ENCODE measurements around the gene ALDH1L1. TPM values are rescaled to one million over a fixed set of nuclear protein-coding genes. Genes with fewer than 3 reads are reported as not detected.
A peak's percentile ranks its signal among the peaks of the same experiment; 100 is the strongest.

ALDH1L1 gene
- total RNA-seq, 1 experiment from 2014 or later, result 0.41 TPM

GRCh38 chr3:126130981-126131745 lies 49.2 kb downstream of the ALDH1L1 start:
- Mint-ChIP-seq H3K4me1 (ENCODE audit: low read depth, unreplicated experiment) (no peaks in the 10 kb centered on the region), H3K36me3 (ENCODE audit: insufficient read depth, unreplicated experiment) (no peaks in the 10 kb centered on the region), H3K4me3 (ENCODE audit: unreplicated experiment) (no peak overlapping the region), H3K27ac (ENCODE audit: unreplicated experiment) (no peak overlapping the region), H3K9me3 (ENCODE audit: unreplicated experiment) (no peaks in the 10 kb centered on the region), H3K27me3 (ENCODE audit: insufficient read depth, unreplicated experiment) (peaks cover 3% of the 10 kb centered on the region)
- DNase-seq, result peak in 1 of 2 experiments; percentile 25
- no peak for TF ChIP-seq CTCF (IDR thresholded peaks at IDR 0.05; ENCODE audit: insufficient read depth in 1 of 2, low read depth in 1 of 2, low read length in 1 of 2, severe bottlenecking in 1 of 2, unreplicated experiment in 1 of 2)
- H3K4me1 ChIP-seq, result no peaks in the 10 kb centered on the region
- H3K36me3 ChIP-seq (ENCODE audit: control insufficient read depth, insufficient read depth, low read length), result no peaks in the 10 kb centered on the region
- intact Hi-C loops (cut with micrococcal nuclease; ENCODE audit: unreplicated experiment), result loop anchor here (10.0 kb wide), 1 partner anchor 84 kb away; no protein-coding TSS in a partner anchor
- BruUV-seq (replicated peaks), result no TSS peak
- no peaks in the 10 kb centered on the region for H3K9me3 ChIP-seq
- no peak overlapping the region for H3K4me3 ChIP-seq (ENCODE audit: low read depth, low read length)
- CTCF ChIA-PET, result no interaction called here
- H3K27me3 ChIP-seq (replicated peaks; ENCODE audit: control insufficient read depth, insufficient read depth, low read length), result no peaks in the 10 kb centered on the region
- POLR2A ChIA-PET, result no interaction called here

GRCh38 chr3:126130081-126130855 lies 50.1 kb downstream of the ALDH1L1 start:
- H3K4me1 Mint-ChIP-seq (ENCODE audit: low read depth, unreplicated experiment), result no peaks in the 10 kb centered on the region
- no peaks in the 10 kb centered on the region for H3K27me3 ChIP-seq (replicated peaks; ENCODE audit: control insufficient read depth, insufficient read depth, low read length)
- no peak overlapping the region for H3K27ac Mint-ChIP-seq (ENCODE audit: unreplicated experiment)
- H3K36me3 Mint-ChIP-seq (ENCODE audit: insufficient read depth, unreplicated experiment), result no peaks in the 10 kb centered on the region
- intact Hi-C loops (cut with micrococcal nuclease; ENCODE audit: unreplicated experiment), result loop anchor here (10.0 kb wide), 1 partner anchor 85 kb away; no protein-coding TSS in a partner anchor
- H3K4me3 ChIP-seq (ENCODE audit: low read depth, low read length), result no peak overlapping the region
- ChIA-PET POLR2A (no interaction called here), CTCF (no interaction called here)
- TF ChIP-seq CTCF (IDR thresholded peaks at IDR 0.05; ENCODE audit: insufficient read depth in 1 of 2, low read depth in 1 of 2, low read length in 1 of 2, severe bottlenecking in 1 of 2, unreplicated experiment in 1 of 2), result no peak
- peaks cover 3% of the 10 kb centered on the region for H3K27me3 Mint-ChIP-seq (ENCODE audit: insufficient read depth, unreplicated experiment)
- no peaks in the 10 kb centered on the region for H3K36me3 ChIP-seq (ENCODE audit: control insufficient read depth, insufficient read depth, low read length)
- no peaks in the 10 kb centered on the region for H3K4me1 ChIP-seq
- no peak overlapping the region for H3K4me3 Mint-ChIP-seq (ENCODE audit: unreplicated experiment)
- no peaks in the 10 kb centered on the region for H3K9me3 ChIP-seq
- H3K9me3 Mint-ChIP-seq (ENCODE audit: unreplicated experiment), result no peaks in the 10 kb centered on the region
- BruUV-seq (replicated peaks), result no TSS peak
- DNase-seq, result peak in 1 of 2 experiments; percentile 26

- peak in 1 of 2 experiments; percentile 21 for DNase-seq
- Histone ChIP-seq H3K36me3 (ENCODE audit: control insufficient read depth, insufficient read depth, low read length) (no peaks in the 10 kb centered on the region), H3K4me1 (no peaks in the 10 kb centered on the region), H3K27me3 (replicated peaks; ENCODE audit: control insufficient read depth, insufficient read depth, low read length) (no peaks in the 10 kb centered on the region), H3K4me3 (ENCODE audit: low read depth, low read length) (no peak overlapping the region), H3K9me3 (no peaks in the 10 kb centered on the region)
- BruUV-seq (replicated peaks), result no TSS peak
- ChIA-PET CTCF (no interaction called here), POLR2A (no interaction called here)
- Mint-ChIP-seq H3K36me3 (ENCODE audit: insufficient read depth, unreplicated experiment) (no peaks in the 10 kb centered on the region), H3K4me3 (ENCODE audit: unreplicated experiment) (no peak overlapping the region), H3K27ac (ENCODE audit: unreplicated experiment) (no peak overlapping the region), H3K9me3 (ENCODE audit: unreplicated experiment) (no peaks in the 10 kb centered on the region), H3K4me1 (ENCODE audit: low read depth, unreplicated experiment) (no peaks in the 10 kb centered on the region), H3K27me3 (ENCODE audit: insufficient read depth, unreplicated experiment) (peaks cover 3% of the 10 kb centered on the region)
- TF ChIP-seq CTCF (IDR thresholded peaks at IDR 0.05; ENCODE audit: insufficient read depth in 1 of 2, low read depth in 1 of 2, low read length in 1 of 2, severe bottlenecking in 1 of 2, unreplicated experiment in 1 of 2), result no peak
- intact Hi-C loops (cut with micrococcal nuclease; ENCODE audit: unreplicated experiment), result no loop called here
These were observed 50.9 kb downstream of the ALDH1L1 start for GRCh38 chr3:126129398-126129891.

Data from Caco-2 (cell line).